ENCODE data around the gene TMSB10. TPM values are rescaled to one million over a fixed set of nuclear protein-coding genes. Genes with fewer than 3 reads are reported as not detected.

Gene TMSB10
- total and polyA plus RNA-seq, 2 of the 13 experiments (the other 11 are each of a cell fraction or from before 2014, with no cell fraction given): 665 to 708 TPM

DNA sequence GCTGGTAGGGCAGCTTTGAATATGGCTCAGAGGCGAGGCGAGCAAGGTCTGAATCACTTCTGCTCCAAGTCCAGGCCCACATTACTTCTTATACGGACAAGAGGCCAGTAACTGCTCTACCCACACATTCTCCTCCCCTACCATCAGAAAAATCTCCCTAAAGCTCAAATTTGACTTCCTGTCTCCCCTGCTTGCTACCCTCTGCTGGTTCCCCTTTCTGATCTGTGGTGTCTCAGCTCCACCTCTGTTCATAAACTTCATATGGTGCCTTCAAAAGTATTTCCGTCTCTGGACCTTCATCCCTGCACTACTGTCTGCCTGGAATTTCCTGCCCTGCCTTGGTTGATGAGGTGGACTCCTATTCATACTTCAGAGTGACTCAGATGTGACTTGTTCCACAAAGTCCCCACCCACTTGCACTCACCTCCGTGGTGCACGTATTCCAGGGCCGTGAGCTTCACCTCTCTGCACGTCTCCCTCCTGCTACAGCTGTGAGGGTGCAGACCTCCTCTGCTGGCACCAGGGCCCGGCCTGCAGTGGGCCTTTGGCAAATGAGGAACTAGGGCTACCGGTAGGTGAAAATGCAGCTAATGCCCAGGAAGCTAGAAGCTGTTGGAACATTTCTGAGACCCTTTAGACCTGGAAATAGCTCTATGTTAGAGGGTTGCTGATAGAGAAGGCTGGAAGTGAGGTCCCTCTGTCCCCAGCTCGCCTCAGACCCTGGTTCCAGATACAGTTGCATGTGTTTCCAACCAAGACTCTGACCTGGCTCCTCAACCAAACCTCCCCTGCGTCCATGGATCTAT lies 41.0 kb downstream of the TMSB10 start (continued):
- TF ChIP-seq ZNF782 (CRISPR knock-in tag; IDR thresholded peaks at IDR 0.05; ENCODE audit: borderline replicate concordance): no peak
- TF ChIP-seq ZNF33B (CRISPR knock-in tag; IDR thresholded peaks at IDR 0.05): no peak
- TF ChIP-seq THYN1 (CRISPR knock-in tag; IDR thresholded peaks at IDR 0.05; ENCODE audit: borderline replicate concordance, low read depth): no peak
- TF ChIP-seq ATAD3A (CRISPR knock-in tag; IDR thresholded peaks at IDR 0.05): no peak
- TF ChIP-seq PITX1 (CRISPR knock-in tag; IDR thresholded peaks at IDR 0.05): peak; percentile 63; the same call in 1 of the 2 replicates
- TF ChIP-seq ZBTB1 (CRISPR knock-in tag; IDR thresholded peaks at IDR 0.05; ENCODE audit: borderline replicate concordance): no peak
- peak; percentile 94 for TF ChIP-seq RCOR2 (CRISPR knock-in tag; IDR thresholded peaks at IDR 0.05)
- TF ChIP-seq, protein P1, sequence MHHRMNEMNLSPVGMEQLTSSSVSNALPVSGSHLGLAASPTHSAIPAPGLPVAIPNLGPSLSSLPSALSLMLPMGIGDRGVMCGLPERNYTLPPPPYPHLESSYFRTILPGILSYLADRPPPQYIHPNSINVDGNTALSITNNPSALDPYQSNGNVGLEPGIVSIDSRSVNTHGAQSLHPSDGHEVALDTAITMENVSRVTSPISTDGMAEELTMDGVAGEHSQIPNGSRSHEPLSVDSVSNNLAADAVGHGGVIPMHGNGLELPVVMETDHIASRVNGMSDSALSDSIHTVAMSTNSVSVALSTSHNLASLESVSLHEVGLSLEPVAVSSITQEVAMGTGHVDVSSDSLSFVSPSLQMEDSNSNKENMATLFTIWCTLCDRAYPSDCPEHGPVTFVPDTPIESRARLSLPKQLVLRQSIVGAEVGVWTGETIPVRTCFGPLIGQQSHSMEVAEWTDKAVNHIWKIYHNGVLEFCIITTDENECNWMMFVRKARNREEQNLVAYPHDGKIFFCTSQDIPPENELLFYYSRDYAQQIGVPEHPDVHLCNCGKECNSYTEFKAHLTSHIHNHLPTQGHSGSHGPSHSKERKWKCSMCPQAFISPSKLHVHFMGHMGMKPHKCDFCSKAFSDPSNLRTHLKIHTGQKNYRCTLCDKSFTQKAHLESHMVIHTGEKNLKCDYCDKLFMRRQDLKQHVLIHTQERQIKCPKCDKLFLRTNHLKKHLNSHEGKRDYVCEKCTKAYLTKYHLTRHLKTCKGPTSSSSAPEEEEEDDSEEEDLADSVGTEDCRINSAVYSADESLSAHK (CRISPR knock-in tag; IDR thresholded peaks at IDR 0.05; ENCODE audit: borderline replicate concordance): no peak
- peak; percentile 73 for TF ChIP-seq MEIS2 (CRISPR knock-in tag; IDR thresholded peaks at IDR 0.05)
- TF ChIP-seq ZFP36L2 (CRISPR knock-in tag; IDR thresholded peaks at IDR 0.05): no peak
- TF ChIP-seq GFI1 (CRISPR knock-in tag; IDR thresholded peaks at IDR 0.05; ENCODE audit: borderline replicate concordance): peak; percentile 80
- TF ChIP-seq KLF15 (CRISPR knock-in tag; IDR thresholded peaks at IDR 0.05; ENCODE audit: borderline replicate concordance): no peak
- no peak for TF ChIP-seq SIX1 (CRISPR knock-in tag; IDR thresholded peaks at IDR 0.05; ENCODE audit: borderline replicate concordance)
- TF ChIP-seq, protein P2, sequence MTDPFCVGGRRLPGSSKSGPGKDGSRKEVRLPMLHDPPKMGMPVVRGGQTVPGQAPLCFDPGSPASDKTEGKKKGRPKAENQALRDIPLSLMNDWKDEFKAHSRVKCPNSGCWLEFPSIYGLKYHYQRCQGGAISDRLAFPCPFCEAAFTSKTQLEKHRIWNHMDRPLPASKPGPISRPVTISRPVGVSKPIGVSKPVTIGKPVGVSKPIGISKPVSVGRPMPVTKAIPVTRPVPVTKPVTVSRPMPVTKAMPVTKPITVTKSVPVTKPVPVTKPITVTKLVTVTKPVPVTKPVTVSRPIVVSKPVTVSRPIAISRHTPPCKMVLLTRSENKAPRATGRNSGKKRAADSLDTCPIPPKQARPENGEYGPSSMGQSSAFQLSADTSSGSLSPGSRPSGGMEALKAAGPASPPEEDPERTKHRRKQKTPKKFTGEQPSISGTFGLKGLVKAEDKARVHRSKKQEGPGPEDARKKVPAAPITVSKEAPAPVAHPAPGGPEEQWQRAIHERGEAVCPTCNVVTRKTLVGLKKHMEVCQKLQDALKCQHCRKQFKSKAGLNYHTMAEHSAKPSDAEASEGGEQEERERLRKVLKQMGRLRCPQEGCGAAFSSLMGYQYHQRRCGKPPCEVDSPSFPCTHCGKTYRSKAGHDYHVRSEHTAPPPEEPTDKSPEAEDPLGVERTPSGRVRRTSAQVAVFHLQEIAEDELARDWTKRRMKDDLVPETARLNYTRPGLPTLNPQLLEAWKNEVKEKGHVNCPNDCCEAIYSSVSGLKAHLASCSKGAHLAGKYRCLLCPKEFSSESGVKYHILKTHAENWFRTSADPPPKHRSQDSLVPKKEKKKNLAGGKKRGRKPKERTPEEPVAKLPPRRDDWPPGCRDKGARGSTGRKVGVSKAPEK (CRISPR knock-in tag; IDR thresholded peaks at IDR 0.05; ENCODE audit: borderline replicate concordance): no peak
- TF ChIP-seq, protein P3, sequence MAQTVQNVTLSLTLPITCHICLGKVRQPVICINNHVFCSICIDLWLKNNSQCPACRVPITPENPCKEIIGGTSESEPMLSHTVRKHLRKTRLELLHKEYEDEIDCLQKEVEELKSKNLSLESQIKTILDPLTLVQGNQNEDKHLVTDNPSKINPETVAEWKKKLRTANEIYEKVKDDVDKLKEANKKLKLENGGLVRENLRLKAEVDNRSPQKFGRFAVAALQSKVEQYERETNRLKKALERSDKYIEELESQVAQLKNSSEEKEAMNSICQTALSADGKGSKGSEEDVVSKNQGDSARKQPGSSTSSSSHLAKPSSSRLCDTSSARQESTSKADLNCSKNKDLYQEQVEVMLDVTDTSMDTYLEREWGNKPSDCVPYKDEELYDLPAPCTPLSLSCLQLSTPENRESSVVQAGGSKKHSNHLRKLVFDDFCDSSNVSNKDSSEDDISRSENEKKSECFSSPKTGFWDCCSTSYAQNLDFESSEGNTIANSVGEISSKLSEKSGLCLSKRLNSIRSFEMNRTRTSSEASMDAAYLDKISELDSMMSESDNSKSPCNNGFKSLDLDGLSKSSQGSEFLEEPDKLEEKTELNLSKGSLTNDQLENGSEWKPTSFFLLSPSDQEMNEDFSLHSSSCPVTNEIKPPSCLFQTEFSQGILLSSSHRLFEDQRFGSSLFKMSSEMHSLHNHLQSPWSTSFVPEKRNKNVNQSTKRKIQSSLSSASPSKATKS (CRISPR knock-in tag; IDR thresholded peaks at IDR 0.05): no peak
- TF ChIP-seq, protein P4, sequence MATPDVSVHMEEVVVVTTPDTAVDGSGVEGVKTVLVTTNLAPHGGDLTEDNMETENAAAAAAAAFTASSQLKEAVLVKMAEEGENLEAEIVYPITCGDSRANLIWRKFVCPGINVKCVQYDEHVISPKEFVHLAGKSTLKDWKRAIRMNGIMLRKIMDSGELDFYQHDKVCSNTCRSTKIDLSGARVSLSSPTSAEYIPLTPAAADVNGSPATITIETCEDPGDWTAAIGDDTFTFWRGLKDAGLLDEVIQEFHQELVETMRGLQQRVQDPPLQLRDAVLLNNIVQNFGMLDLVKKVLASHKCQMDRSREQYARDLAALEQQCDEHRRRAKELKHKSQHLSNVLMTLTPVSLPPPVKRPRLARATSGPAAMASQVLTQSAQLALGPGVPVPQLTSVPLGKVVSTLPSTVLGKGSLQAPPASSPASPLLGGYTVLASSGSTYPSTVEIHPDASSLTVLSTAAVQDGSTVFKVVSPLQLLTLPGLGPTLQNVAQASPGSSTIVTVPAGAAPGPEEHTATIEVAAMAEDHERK (CRISPR knock-in tag; IDR thresholded peaks at IDR 0.05; ENCODE audit: low read depth): no peak
- TF ChIP-seq, protein P5, sequence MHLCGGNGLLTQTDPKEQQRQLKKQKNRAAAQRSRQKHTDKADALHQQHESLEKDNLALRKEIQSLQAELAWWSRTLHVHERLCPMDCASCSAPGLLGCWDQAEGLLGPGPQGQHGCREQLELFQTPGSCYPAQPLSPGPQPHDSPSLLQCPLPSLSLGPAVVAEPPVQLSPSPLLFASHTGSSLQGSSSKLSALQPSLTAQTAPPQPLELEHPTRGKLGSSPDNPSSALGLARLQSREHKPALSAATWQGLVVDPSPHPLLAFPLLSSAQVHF (CRISPR knock-in tag; IDR thresholded peaks at IDR 0.05): 0 out of 2 replicates have a peak, but pooled peaks have one; percentile 70
- no peak for TF ChIP-seq ZNF138 (CRISPR knock-in tag; IDR thresholded peaks at IDR 0.05; ENCODE audit: low read depth)
- peak; percentile 86 for TF ChIP-seq RARA (CRISPR knock-in tag; IDR thresholded peaks at IDR 0.05)

Data from HepG2 (cell line).